LHCN-M2 (cell line): ENCODE results near the gene NRP2. TPM values are rescaled to one million over a fixed set of nuclear protein-coding genes. Genes with fewer than 3 reads are reported as not detected.

Experiments used
- DNase-seq: peaks from one replicate; pipeline ENCODE4 v3.0.0-alpha.2; 2012; ENCODE audit warnings: low read depth
- total RNA-seq: library from RNA; depleted of rRNA; stranded (reverse); fragments of >200 nt; gene quantifications from 2 replicates; pipeline ENCODE4 v1.2.3, GENCODE V29; 2014

NRP2 gene
- total RNA-seq, 1 experiment from 2014 or later, result 14.9 TPM

- DNase-seq, result no peak
These were observed 121.2 kb downstream of the NRP2 start for GRCh38 chr2:205803500-205803899.

- no peak for DNase-seq
These were observed 122.8 kb downstream of the NRP2 start for GRCh38 chr2:205805136-205805535.

- DNase-seq, result no peak
These were observed 124.0 kb downstream of the NRP2 start for GRCh38 chr2:205806143-205806905.

- no peak for DNase-seq
These were observed 124.9 kb downstream of the NRP2 start for GRCh38 chr2:205807229-205807628.

- DNase-seq, result no peak
These were observed 125.5 kb downstream of the NRP2 start for GRCh38 chr2:205807758-205808157.

GRCh38 chr2:205808486-205809121, 126.3 kb downstream of the NRP2 start:
- peak; percentile 47 for DNase-seq

GRCh38 chr2:205811387-205811786, 129.1 kb downstream of the NRP2 start:
- DNase-seq, result no peak

GRCh38 chr2:205814039-205814364, 131.7 kb downstream of the NRP2 start:
- no peak for DNase-seq

GRCh38 chr2:205815673-205816072, 133.4 kb downstream of the NRP2 start:
- DNase-seq, result no peak

GRCh38 chr2:205816268-205816667, 134.0 kb downstream of the NRP2 start:
- no peak for DNase-seq

- peak; percentile 73 for DNase-seq
These were observed 140.3 kb downstream of the NRP2 start for GRCh38 chr2:205822579-205822978.

- no peak for DNase-seq
These were observed 145.6 kb downstream of the NRP2 start for GRCh38 chr2:205827809-205828365.

GRCh38 chr2:205833864-205834263, 151.6 kb downstream of the NRP2 start:
- no peak for DNase-seq

- DNase-seq, result peak; percentile 11
These were observed 152.5 kb downstream of the NRP2 start for GRCh38 chr2:205834796-205835195.

GRCh38 chr2:205835251-205835791, 153.0 kb downstream of the NRP2 start:
- DNase-seq, result no peak

- no peak for DNase-seq
These were observed 153.6 kb downstream of the NRP2 start for GRCh38 chr2:205835923-205836322.

- DNase-seq, result no peak
These were observed 154.3 kb downstream of the NRP2 start for GRCh38 chr2:205836477-205837221.

- DNase-seq, result no peak
These were observed 155.4 kb downstream of the NRP2 start for GRCh38 chr2:205837663-205838062.

GRCh38 chr2:205845446-205845845, 163.1 kb downstream of the NRP2 start:
- no peak for DNase-seq
